PC-3 (cell line): ENCODE results near the gene IRF5.

Source experiments
- CTCF ChIP-seq: fragments of 300-600 bp; sonication (generic); conservative IDR thresholded peaks from 2 replicates; pipeline ENCODE4 v1.5.1; 2017; ENCODE audit warnings: antibody characterized with exemption, low read depth, mild to moderate bottlenecking, low read length
- EZH2phosphoT487 ChIP-seq: fragments of 300-600 bp; sonication (generic); IDR thresholded peaks from 2 replicates; pipeline ENCODE4 v1.6.1; 2018; ENCODE audit warnings: mild to moderate bottlenecking, antibody characterized with exemption, low read length, borderline replicate concordance

GRCh38 chr7:128928882-128929788 lies 8.6 kb upstream of the IRF5 start:
- no peak for TF ChIP-seq CTCF
- no peak for TF ChIP-seq EZH2phosphoT487
